ENCODE measurements around the gene ZNF770. TPM values are rescaled to one million over a fixed set of nuclear protein-coding genes. Genes with fewer than 3 reads are reported as not detected.

The ZNF770 gene
- total and polyA plus RNA-seq, 9 of the 15 experiments (the other 6 are each of a cell fraction or from before 2014, with no cell fraction given), result 3.4 to 50.8 (median 40.3) TPM

DNA sequence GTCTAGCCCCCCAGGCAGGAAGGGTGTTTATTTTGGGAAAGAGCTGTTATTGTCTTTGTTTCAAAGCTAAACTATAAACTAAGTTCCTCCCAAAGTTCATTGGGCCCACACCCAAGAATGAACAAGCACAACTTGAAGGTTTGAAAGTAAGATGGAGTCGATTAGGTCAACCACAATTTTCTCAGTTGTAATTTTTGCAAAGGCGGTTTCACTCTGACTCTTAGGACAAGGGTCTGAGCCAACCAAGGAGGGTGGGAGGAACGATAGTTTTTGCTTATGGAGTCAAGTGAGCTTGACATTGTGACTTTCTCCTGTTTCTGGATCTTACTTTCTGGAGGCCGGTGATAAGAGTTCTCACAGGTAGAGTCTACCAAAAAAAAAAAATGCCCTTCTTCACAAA is 5.8 kb upstream of the ZNF770 start (continued):
- TF ChIP-seq, protein P1, sequence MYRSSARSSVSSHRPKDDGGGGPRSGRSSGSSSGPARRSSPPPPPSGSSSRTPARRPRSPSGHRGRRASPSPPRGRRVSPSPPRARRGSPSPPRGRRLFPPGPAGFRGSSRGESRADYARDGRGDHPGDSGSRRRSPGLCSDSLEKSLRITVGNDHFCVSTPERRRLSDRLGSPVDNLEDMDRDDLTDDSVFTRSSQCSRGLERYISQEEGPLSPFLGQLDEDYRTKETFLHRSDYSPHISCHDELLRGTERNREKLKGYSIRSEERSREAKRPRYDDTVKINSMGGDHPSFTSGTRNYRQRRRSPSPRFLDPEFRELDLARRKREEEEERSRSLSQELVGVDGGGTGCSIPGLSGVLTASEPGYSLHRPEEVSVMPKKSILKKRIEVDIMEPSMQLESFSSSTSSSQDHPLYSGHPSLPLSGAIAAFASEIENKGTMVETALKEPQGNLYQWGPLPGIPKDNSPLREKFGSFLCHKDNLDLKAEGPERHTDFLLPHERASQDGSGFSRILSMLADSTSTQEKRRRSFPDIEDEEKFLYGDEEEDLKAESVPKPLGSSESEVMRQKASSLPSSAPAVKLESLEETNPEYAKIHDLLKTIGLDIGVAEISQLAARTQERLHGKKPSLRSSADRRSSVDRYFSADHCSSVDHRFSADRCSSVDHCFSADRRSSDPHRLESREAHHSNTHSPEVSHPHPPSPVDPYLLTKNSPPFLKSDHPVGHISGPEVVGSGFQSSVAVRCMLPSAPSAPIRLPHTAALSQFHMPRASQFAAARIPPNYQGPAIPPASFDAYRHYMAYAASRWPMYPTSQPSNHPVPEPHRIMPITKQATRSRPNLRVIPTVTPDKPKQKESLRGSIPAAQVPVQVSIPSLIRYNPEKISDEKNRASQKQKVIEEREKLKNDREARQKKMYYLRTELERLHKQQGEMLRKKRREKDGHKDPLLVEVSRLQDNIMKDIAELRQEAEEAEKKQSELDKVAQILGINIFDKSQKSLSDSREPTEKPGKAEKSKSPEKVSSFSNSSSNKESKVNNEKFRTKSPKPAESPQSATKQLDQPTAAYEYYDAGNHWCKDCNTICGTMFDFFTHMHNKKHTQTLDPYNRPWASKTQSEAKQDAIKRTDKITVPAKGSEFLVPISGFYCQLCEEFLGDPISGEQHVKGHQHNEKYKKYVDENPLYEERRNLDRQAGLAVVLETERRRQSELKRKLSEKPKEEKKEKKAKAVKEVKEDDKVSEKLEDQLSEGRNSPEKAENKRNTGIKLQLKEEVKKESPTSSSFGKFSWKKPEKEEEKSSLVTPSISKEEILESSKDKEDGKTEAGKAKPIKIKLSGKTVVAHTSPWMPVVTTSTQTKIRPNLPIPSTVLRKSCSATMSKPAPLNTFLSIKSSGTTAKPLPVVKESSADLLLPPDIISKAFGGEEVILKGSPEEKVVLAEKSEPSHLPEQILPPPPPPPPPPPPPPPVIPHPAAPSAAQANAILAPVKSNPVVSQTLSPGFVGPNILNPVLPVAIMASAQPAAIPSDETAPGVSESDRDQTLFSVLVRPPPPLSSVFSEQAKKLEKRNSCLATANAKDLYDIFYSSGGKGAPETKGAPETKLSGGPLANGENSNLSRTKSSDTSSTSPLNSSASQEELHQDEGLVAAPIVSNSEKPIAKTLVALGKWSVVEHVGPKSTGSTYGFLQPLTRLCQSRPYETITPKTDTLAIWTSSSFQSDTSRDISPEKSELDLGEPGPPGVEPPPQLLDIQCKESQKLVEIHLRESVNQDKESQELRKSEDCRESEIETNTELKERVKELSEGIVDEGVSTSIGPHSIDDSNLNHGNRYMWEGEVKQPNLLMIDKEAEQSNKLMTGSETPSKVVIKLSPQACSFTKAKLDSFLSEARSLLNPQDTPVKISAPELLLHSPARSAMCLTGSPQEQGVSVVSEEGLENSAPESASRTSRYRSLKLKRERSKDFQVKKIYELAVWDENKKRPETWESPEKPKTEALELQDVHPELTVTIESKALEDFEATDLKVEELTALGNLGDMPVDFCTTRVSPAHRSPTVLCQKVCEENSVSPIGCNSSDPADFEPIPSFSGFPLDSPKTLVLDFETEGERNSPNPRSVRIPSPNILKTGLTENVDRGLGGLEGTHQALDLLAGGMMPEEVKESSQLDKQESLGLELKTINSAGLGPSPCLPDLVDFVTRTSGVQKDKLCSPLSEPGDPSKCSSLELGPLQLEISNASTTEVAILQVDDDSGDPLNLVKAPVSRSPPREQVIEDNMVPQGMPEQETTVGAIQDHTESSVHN (IDR thresholded peaks at IDR 0.05; ENCODE audit: borderline replicate concordance in 1 of 2, low read depth in 1 of 2), result no peak
- TF ChIP-seq ZNF699 (CRISPR knock-in tag; IDR thresholded peaks at IDR 0.05; ENCODE audit: insufficient replicate concordance) (no peak), ZNF197 (CRISPR knock-in tag; IDR thresholded peaks at IDR 0.05; ENCODE audit: low read depth) (peak; percentile 77; the same call in 1 of the 2 replicates), TEAD1 (CRISPR knock-in tag; IDR thresholded peaks at IDR 0.05) (peak in 1 of 2 experiments; percentile 68; a peak in 2 of 4 replicates), ZNF212 (CRISPR knock-in tag; IDR thresholded peaks at IDR 0.05) (no peak), SRSF1 (IDR thresholded peaks at IDR 0.05; ENCODE audit: low read depth, low read length) (no peak), ZNF175 (CRISPR knock-in tag; IDR thresholded peaks at IDR 0.05; ENCODE audit: low read depth) (peak; percentile 98), NFATC3 (IDR thresholded peaks at IDR 0.05) (no peak), NFIC (IDR thresholded peaks at IDR 0.05) (no peak), BACH1 (tag; IDR thresholded peaks at IDR 0.05) (peak; percentile 86), ATF1 (CRISPR knock-in tag; IDR thresholded peaks at IDR 0.05) (no peak), ATF1 (tag; IDR thresholded peaks at IDR 0.05) (no peak; the same call in 1 of the 2 replicates), DMBX1 (CRISPR knock-in tag; IDR thresholded peaks at IDR 0.05; ENCODE audit: borderline replicate concordance) (peak; percentile 99), CHCHD3 (CRISPR knock-in tag; IDR thresholded peaks at IDR 0.05) (no peak), NCOA1 (IDR thresholded peaks at IDR 0.05; ENCODE audit: low read depth) (no peak), HDAC2 (IDR thresholded peaks at IDR 0.05) (no peak), PHB2 (IDR thresholded peaks at IDR 0.05; ENCODE audit: low read depth) (no peak), PTRF (tag; IDR thresholded peaks at IDR 0.05) (peak; percentile 87)
- TF ChIP-seq, protein P2, sequence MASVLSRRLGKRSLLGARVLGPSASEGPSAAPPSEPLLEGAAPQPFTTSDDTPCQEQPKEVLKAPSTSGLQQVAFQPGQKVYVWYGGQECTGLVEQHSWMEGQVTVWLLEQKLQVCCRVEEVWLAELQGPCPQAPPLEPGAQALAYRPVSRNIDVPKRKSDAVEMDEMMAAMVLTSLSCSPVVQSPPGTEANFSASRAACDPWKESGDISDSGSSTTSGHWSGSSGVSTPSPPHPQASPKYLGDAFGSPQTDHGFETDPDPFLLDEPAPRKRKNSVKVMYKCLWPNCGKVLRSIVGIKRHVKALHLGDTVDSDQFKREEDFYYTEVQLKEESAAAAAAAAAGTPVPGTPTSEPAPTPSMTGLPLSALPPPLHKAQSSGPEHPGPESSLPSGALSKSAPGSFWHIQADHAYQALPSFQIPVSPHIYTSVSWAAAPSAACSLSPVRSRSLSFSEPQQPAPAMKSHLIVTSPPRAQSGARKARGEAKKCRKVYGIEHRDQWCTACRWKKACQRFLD (CRISPR knock-in tag; IDR thresholded peaks at IDR 0.05), result peak; percentile 95
- TF ChIP-seq, protein P3, sequence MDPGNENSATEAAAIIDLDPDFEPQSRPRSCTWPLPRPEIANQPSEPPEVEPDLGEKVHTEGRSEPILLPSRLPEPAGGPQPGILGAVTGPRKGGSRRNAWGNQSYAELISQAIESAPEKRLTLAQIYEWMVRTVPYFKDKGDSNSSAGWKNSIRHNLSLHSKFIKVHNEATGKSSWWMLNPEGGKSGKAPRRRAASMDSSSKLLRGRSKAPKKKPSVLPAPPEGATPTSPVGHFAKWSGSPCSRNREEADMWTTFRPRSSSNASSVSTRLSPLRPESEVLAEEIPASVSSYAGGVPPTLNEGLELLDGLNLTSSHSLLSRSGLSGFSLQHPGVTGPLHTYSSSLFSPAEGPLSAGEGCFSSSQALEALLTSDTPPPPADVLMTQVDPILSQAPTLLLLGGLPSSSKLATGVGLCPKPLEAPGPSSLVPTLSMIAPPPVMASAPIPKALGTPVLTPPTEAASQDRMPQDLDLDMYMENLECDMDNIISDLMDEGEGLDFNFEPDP (CRISPR knock-in tag; IDR thresholded peaks at IDR 0.05), result no peak

All from K562 (cell line).